ENCODE data around the gene DCDC2. TPM values are rescaled to one million over a fixed set of nuclear protein-coding genes. Genes with fewer than 3 reads are reported as not detected.

The DCDC2 gene
- total and polyA plus RNA-seq, 4 donors: 0.51 to 13.0 (median 2.0) TPM

DNA sequence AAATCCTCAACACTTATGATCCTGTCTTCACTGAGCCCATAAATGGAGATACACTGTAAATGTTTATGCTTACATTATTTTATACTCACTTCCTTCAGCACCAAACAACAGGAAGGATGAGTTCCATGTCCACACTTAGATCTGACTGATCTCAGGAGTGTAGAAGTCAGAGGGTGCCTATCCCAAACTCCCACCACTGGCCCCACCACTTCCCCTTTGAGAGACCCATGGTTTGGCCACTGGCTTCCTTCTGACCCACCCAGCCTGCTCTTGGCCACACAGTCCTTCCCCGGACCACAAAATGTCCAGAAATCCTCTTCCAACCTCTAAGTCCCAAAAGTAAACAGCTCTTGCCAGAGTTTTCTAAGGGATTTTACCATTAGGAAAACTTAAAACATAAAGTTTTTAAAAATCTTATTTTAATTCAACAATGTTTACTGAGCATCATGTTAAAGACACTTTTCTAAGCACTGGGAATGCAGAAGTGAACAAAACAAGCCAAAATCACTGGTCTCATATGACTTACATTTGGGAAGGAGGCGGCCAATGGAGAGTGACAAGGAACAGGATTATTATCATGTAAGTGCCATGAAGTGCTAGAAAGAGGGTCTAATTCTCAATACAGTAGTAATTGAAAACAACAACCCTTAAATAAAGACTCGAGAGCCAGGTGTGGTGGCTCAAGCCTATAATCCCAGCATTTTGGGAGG, 128.0 kb downstream of the DCDC2 start (continued):
- TF ChIP-seq, protein P1, sequence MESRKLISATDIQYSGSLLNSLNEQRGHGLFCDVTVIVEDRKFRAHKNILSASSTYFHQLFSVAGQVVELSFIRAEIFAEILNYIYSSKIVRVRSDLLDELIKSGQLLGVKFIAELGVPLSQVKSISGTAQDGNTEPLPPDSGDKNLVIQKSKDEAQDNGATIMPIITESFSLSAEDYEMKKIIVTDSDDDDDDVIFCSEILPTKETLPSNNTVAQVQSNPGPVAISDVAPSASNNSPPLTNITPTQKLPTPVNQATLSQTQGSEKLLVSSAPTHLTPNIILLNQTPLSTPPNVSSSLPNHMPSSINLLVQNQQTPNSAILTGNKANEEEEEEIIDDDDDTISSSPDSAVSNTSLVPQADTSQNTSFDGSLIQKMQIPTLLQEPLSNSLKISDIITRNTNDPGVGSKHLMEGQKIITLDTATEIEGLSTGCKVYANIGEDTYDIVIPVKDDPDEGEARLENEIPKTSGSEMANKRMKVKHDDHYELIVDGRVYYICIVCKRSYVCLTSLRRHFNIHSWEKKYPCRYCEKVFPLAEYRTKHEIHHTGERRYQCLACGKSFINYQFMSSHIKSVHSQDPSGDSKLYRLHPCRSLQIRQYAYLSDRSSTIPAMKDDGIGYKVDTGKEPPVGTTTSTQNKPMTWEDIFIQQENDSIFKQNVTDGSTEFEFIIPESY (IDR thresholded peaks at IDR 0.05): no peak
- TF ChIP-seq HNF4A (conservative IDR thresholded peaks at IDR 0.05): no peak
- TF ChIP-seq TAF1 (conservative IDR thresholded peaks at IDR 0.05): no peak

- H3K36me3 ChIP-seq (ENCODE audit: control insufficient read depth in 4 of 4, insufficient read depth in 3 of 4, low read depth in 1 of 4, low read length in 3 of 4): no peaks in the 10 kb centered on the region
- no peak overlapping the region for H3K27ac ChIP-seq (ENCODE audit: low read depth in 1 of 2, low read length in 2 of 2)
- H3K9me3 ChIP-seq (ENCODE audit: control insufficient read depth in 4 of 4, low read length in 3 of 4): no peaks in the 10 kb centered on the region
- no peaks in the 10 kb centered on the region for H3K4me1 ChIP-seq (ENCODE audit: control insufficient read depth in 4 of 4, insufficient read depth in 4 of 4, low read length in 3 of 4)
- DNase-seq (ENCODE audit: low spot score): no peak
- no peak overlapping the region for H3K4me3 ChIP-seq (ENCODE audit: low read depth in 1 of 3, low read length in 3 of 3)
- no peak for TF ChIP-seq SP1 (IDR thresholded peaks at IDR 0.05)
- TF ChIP-seq, protein P2, sequence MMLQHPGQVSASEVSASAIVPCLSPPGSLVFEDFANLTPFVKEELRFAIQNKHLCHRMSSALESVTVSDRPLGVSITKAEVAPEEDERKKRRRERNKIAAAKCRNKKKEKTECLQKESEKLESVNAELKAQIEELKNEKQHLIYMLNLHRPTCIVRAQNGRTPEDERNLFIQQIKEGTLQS (IDR thresholded peaks at IDR 0.05): no peak
- no peak for TF ChIP-seq HNF4A (conservative IDR thresholded peaks at IDR 0.05)
- no peak for TF ChIP-seq GABPA (IDR thresholded peaks at IDR 0.05 in 1 of 2, conservative IDR thresholded peaks at IDR 0.05 in 1 of 2)
- no peak for TF ChIP-seq FOXA1 (IDR thresholded peaks at IDR 0.05)
- no peak for TF ChIP-seq MAX (IDR thresholded peaks at IDR 0.05)
- TF ChIP-seq, protein P1 (IDR thresholded peaks at IDR 0.05): no peak
- TF ChIP-seq, protein P3, sequence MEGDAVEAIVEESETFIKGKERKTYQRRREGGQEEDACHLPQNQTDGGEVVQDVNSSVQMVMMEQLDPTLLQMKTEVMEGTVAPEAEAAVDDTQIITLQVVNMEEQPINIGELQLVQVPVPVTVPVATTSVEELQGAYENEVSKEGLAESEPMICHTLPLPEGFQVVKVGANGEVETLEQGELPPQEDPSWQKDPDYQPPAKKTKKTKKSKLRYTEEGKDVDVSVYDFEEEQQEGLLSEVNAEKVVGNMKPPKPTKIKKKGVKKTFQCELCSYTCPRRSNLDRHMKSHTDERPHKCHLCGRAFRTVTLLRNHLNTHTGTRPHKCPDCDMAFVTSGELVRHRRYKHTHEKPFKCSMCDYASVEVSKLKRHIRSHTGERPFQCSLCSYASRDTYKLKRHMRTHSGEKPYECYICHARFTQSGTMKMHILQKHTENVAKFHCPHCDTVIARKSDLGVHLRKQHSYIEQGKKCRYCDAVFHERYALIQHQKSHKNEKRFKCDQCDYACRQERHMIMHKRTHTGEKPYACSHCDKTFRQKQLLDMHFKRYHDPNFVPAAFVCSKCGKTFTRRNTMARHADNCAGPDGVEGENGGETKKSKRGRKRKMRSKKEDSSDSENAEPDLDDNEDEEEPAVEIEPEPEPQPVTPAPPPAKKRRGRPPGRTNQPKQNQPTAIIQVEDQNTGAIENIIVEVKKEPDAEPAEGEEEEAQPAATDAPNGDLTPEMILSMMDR (IDR thresholded peaks at IDR 0.05; ENCODE audit: low read depth, low read length, missing input control): no peak
- H3K9ac ChIP-seq (ENCODE audit: low read depth in 1 of 2, low read length in 2 of 2): no peak overlapping the region
- H3K27me3 ChIP-seq (ENCODE audit: control insufficient read depth in 4 of 4, insufficient read depth in 4 of 4, low read length in 3 of 4): peaks cover 0 to under 1% (median 0%) of the 10 kb centered on the region in 4 donors
- 62% methylated on average over 3 of the region's 3 CpGs for WGBS
These were observed 129.1 kb downstream of the DCDC2 start for GRCh38 chr6:24228681-24229255.

DNA sequence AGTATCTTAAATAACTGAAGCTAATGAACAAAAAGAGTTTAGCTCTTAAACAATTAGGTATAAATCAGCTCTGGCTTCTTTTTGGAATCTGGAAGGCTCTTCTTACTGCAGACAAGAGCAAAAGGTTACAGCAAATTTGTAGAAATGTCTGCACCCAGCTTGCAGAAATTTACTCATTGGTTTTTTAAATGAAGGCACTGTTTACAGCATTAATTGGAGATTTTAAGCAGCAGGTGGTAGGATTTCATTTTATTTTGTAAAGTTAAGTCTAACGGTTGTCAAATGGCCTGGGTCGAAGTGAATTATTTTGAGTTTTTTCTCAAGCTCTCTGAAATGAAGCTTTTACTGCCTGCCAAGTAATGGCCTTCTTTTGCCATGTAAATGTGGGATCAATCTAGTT, 129.7 kb downstream of the DCDC2 start:
- no peaks in the 10 kb centered on the region for H3K4me1 ChIP-seq (ENCODE audit: control insufficient read depth in 4 of 4, insufficient read depth in 4 of 4, low read length in 3 of 4)
- no peaks in the 10 kb centered on the region for H3K27me3 ChIP-seq (ENCODE audit: control insufficient read depth in 4 of 4, insufficient read depth in 4 of 4, low read length in 3 of 4)
- H3K9ac ChIP-seq (ENCODE audit: low read depth in 1 of 2, low read length in 2 of 2): no peak overlapping the region
- no peak overlapping the region for H3K27ac ChIP-seq (ENCODE audit: low read depth in 1 of 2, low read length in 2 of 2)
- 73% methylated on average over 2 of the region's 2 CpGs for WGBS
- H3K36me3 ChIP-seq (ENCODE audit: control insufficient read depth in 4 of 4, insufficient read depth in 3 of 4, low read depth in 1 of 4, low read length in 3 of 4): no peaks in the 10 kb centered on the region
- H3K9me3 ChIP-seq (ENCODE audit: control insufficient read depth in 4 of 4, low read length in 3 of 4): no peaks in the 10 kb centered on the region
- DNase-seq (ENCODE audit: low spot score): no peak
- no peak overlapping the region for H3K4me3 ChIP-seq (ENCODE audit: low read depth in 1 of 3, low read length in 3 of 3)
- no peak for TF ChIP-seq TAF1 (conservative IDR thresholded peaks at IDR 0.05)
- TF ChIP-seq, protein P2 (IDR thresholded peaks at IDR 0.05): no peak
- TF ChIP-seq FOXA2 (IDR thresholded peaks at IDR 0.05): no peak
- TF ChIP-seq, protein P3 (IDR thresholded peaks at IDR 0.05; ENCODE audit: low read depth, low read length, missing input control): no peak
- TF ChIP-seq RAD21 (IDR thresholded peaks at IDR 0.05): no peak
- no peak for TF ChIP-seq RXRA (IDR thresholded peaks at IDR 0.05)
- no peak for TF ChIP-seq GABPA (IDR thresholded peaks at IDR 0.05 in 1 of 2, conservative IDR thresholded peaks at IDR 0.05 in 1 of 2)
- no peak for TF ChIP-seq FOXA1 (IDR thresholded peaks at IDR 0.05)
- no peak for TF ChIP-seq NR2F2 (IDR thresholded peaks at IDR 0.05)
- TF ChIP-seq, protein P1 (IDR thresholded peaks at IDR 0.05): no peak
- no peak for TF ChIP-seq EGR1 (IDR thresholded peaks at IDR 0.05; ENCODE audit: low read depth in 2 of 2)
- no peak for TF ChIP-seq SP1 (IDR thresholded peaks at IDR 0.05)
- no peak for TF ChIP-seq JUND (IDR thresholded peaks at IDR 0.05)
- TF ChIP-seq MAX (IDR thresholded peaks at IDR 0.05): no peak

Measured in liver (tissue), 9 donors.